HG03175 (cell line): ENCODE results near the gene THOP1.

ENCODE experiments used
- ATAC-seq: cut with Tn5 transposase; IDR thresholded peaks from one replicate; pipeline ENCODE4 v1.9.1; 2021; ENCODE audit warnings: mild to moderate bottlenecking, moderate library complexity; ENCODE audit not compliant: unreplicated experiment

Gene THOP1

DNA sequence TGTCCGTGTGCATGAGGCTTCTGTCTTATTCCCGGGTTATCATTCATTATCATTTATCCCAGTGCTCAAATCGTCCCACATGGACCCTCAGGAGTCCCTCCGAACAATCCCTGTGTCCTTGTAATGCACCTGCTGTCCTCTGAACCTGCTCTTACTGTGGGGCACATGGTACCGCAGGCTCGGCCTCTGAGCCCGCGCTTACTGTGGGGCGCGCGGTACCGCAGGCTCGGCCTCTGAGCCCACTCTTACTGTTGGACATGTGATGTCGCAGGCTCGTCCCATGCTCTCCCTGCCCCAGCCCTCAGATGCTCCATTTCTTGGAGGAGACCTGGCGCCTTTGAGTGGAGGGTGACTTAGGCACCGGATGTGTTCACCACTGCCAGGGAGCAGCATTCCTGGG is 17.5 kb downstream of the THOP1 start:
- no peak for ATAC-seq

DNA sequence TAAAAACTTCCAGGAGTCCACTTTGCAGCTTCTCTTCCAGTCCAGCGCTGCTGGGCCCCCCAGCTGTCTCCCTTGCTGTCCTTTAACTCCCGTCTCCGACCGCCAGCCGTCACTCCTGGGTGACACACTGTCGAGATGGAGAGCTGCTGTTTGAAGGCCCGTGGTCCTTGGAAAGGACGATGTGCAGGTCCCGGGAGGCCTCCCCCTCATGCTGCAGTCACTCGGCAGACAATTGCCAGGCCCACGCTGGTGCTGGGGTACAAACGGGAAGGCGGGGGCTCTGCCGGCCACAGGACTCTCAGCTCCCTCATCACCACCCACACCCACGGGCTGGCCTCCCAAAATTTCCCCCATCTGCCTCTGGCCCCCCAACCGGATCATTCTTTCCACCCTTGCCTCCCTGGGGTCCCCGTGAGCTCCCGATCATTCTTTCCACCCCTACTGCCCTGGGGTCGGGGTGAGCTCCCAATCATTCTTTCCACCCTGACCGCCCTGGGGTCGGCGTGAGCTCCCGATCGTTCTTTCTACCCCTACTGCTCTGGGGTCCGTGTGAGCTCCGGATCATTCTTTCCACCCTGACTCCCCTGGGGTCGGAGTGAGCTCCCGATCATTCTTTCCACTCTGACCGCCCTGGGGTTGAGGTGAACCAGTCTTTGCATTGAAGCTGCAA is 18.3 kb downstream of the THOP1 start:
- ATAC-seq, result no peak

- no peak for ATAC-seq
Observed at GRCh38 chr19:2804156-2805004, 19.1 kb downstream of the THOP1 start.

GRCh38 chr19:2805261-2805900 is 20.1 kb downstream of the THOP1 start:
- ATAC-seq, result no peak

- no peak for ATAC-seq
Observed at GRCh38 chr19:2805991-2806649, 20.8 kb downstream of the THOP1 start.

DNA sequence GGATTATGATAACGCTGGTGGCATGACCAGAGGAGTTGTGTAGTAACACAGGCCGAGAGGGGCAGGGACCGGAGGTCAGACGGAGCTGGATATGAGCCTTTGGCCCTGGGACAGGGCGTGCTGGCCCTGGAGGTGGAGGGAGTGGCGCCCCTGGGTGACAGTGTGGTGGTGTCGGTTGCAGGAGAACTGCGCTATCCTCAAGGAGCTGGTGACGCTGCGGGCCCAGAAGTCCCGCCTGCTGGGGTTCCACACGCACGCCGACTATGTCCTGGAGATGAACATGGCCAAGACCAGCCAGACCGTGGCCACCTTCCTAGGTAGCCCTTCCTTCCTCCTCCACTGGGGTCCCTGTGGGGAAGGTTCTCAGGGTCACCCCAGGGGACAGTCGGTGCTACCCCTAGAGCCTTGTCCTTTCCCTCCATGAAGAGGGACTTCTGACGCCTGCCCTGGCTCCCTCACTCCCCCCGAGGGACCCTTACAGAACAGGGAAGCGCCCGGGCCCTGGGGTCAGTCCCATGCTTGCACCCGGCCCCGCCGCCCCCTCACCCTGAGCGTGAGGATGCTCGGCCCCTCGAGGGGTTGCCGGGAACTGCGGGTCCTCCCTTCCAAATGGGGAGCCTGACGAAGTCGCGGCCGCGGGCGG is 21.6 kb downstream of the THOP1 start:
- no peak for ATAC-seq

DNA sequence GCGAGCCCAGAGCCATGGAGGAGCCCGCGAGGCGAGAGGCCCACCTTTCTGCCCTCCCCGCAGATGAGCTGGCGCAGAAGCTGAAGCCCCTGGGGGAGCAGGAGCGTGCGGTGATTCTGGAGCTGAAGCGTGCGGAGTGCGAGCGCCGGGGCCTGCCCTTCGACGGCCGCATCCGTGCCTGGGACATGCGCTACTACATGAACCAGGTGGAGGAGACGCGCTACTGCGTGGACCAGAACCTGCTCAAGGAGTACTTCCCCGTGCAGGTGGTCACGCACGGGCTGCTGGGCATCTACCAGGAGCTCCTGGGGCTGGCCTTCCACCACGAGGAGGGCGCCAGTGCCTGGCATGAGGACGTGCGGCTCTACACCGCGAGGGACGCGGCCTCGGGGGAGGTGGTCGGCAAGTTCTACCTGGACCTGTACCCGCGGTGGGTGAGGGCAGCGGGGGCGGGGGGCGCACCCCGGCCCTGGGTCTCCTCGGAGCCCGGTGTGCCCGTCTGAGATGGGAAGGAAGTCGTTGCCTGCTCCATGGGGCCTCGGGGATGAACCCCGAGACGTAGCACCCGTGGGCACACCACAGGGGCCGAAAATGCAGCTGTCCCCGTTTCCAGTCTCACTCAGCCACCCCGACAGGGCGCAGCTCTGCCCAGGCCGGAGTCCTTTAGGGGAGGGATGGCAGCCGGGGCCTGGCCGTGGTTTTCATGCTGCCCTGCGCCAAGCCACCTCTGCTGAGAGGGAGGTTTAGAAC is 22.3 kb downstream of the THOP1 start:
- no peak for ATAC-seq

- no peak for ATAC-seq
Observed at GRCh38 chr19:2808129-2808941, 23.0 kb downstream of the THOP1 start.

DNA sequence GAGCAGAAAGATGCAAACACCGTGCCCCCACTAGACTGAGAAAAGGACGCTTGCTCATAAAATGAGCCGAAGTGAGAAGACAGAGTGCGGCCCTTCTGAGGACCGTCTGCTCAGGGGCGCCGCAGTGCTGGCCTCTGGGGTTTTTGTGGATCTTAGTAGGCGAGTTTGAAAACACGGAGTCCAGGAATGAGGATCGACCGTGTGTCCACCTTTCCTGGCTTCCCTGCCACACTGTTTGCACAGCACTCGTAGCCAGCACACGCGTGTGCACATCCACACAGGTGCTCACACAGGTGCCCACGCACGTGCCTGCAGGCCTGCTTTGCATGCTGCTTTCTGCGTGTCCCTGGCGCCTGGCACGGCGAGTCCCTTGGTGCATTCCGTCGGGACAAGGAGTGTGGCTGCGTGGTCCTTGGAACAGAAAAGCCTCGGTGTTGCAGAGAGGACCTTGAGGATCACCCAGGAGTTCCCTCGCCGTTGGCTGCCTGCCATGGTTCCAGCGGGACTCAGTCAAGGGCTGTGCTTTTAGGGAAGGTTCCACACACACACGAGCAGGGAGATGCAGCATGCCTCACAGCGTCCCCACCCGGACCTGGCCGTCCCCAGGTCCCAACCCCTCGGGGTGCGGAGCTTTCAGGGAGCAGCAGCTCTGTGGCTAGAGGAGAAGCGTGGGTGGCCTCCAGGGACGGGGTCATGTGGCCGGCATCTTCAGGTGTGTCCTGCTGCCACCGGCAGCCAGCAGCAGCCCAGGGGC is 24.3 kb downstream of the THOP1 start:
- no peak for ATAC-seq

DNA sequence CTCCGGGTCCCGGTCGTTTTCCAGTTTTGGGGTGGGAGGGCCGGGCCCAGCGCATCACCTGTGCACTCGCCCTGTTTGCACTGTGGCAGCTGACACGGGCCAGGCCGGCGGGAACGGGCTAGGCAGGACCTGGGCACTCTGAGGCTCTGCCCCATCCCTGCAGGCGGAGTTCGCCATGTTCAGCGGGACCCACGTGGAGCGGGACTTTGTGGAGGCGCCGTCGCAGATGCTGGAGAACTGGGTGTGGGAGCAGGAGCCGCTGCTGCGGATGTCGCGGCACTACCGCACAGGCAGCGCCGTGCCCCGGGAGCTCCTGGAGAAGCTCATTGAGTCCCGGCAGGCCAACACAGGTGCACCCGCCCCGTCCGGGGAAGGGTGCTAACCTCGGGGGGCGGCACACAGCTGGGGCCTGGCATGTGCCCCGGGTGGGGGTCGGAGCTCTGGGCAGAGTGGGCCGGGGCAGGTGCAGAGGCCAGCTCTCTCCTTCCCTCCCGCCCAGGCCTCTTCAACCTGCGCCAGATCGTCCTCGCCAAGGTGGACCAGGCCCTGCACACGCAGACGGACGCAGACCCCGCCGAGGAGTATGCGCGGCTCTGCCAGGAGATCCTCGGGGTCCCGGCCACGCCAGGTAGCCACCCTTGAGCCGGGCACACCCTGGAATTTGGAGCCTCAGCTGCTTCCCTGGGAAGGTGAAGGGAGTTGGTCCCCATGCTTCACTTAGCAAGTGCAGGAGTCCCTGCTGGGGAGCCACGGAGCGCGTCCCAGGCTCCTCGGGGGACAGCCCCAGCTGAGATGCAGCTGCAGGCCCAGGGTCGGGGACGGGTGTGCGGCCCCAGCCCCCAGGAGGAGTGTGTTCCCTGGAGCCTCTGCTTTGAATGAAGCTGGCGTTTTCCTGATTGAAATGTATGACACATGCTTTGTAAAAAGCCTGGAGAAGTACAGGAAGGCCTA is 25.1 kb downstream of the THOP1 start:
- ATAC-seq, result no peak

DNA sequence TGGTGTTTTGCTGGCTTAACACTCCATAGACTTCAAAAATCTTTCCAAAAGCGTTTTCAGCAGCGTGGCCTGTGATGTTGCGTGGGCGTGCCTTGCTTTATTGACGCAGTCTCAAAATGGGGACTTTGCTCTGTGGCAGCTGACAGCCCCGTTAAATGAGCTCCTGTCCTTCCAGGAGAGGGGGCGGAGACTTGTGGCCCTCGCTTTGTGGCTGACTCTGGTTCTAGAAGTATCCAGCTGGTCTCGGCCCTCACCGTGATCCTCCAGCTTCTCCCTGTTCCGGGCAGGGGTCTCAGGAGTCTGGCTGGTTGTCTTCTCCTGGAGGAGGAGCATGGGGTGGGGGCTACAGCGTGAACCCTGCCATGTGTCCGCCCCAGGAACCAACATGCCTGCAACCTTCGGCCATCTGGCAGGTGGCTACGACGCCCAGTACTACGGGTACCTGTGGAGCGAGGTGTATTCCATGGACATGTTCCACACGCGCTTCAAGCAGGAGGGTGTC is 26.0 kb downstream of the THOP1 start:
- no peak for ATAC-seq

DNA sequence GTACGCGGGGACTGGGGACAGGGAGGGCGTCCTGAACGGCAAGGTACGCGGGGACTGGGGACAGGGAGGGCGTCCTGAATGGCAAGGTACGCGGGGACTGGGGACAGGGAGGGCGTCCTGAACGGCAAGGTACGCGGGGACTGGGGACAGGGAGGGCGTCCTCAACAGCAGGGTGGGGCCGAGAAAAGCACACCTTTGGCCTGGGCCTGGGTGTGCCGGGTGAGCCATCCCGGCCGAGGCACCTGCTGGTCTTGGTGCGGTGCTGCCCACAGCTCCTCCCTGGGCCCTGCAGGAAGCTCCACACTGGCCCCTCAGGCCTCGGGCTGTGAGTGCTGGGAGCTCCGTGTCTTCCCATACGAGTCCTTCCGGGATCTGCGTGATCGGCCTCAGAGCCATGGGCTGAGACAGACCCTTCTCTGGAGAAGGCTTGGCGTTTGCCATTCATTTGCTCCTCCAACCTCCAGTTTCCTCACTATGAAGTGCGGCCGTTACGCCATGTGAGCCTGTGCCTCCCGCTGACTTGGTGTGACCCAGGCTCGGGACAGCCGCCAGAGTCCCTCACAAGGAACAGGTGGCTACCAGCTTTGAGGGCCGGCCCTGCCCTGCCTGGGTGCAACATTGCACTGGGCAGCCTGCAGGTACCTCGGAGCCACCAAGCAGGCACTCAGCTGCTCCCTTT is 26.6 kb downstream of the THOP1 start:
- ATAC-seq, result no peak

GRCh38 chr19:2812414-2813234 is 27.3 kb downstream of the THOP1 start:
- no peak for ATAC-seq

GRCh38 chr19:2813235-2814160 is 28.2 kb downstream of the THOP1 start:
- no peak for ATAC-seq

GRCh38 chr19:2814426-2814825 is 29.1 kb downstream of the THOP1 start:
- no peak for ATAC-seq
